Measurements from ENCODE around the gene DMAP1.

DNA sequence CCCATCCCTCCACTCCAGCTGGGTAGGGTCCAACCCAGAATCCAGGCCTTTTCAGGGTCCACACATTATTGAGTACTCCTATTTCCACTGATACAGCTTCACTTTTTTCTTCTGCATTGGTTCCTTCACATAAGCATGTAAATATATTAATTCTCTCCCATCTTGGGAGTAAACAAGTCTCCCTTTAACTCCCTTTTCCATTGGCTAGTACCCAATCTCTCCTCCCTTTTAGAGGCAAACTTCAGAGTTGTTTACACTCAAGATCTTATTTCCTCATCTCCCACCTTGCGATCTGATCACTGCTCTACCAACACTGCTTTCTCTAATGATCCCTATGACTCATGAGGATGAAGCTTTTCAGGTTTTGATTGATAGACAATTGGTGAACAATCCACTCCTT lies 20.3 kb downstream of the DMAP1 start:
- TF ChIP-seq, protein P1, sequence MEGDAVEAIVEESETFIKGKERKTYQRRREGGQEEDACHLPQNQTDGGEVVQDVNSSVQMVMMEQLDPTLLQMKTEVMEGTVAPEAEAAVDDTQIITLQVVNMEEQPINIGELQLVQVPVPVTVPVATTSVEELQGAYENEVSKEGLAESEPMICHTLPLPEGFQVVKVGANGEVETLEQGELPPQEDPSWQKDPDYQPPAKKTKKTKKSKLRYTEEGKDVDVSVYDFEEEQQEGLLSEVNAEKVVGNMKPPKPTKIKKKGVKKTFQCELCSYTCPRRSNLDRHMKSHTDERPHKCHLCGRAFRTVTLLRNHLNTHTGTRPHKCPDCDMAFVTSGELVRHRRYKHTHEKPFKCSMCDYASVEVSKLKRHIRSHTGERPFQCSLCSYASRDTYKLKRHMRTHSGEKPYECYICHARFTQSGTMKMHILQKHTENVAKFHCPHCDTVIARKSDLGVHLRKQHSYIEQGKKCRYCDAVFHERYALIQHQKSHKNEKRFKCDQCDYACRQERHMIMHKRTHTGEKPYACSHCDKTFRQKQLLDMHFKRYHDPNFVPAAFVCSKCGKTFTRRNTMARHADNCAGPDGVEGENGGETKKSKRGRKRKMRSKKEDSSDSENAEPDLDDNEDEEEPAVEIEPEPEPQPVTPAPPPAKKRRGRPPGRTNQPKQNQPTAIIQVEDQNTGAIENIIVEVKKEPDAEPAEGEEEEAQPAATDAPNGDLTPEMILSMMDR (conservative IDR thresholded peaks at IDR 0.05; ENCODE audit: low read length) = no peak
- TF ChIP-seq EZH2phosphoT487 (IDR thresholded peaks at IDR 0.05; ENCODE audit: borderline replicate concordance, low read depth, low read length) = no peak
